Keratinocyte (primary cell): ENCODE data around the gene NACAD.

Experiments
- CTCF ChIP-seq, 3 experiments: IDR thresholded peaks in 1 of 3; conservative IDR thresholded peaks in 1 of 3; optimal IDR thresholded peaks in 1 of 3; 2 replicates in 2 of 3; 3 replicates in 1 of 3; pipeline versions ENCODE3 to v1.5.1; 2011; ENCODE audit warnings: low read length in 3 of 3, mild to moderate bottlenecking in 3 of 3, moderate library complexity in 2 of 3, control low read depth in 1 of 3, inconsistent platforms in 1 of 3; ENCODE audit not compliant: insufficient read depth in 2 of 3; ENCODE audit errors: extremely low read depth in 1 of 3
- EZH2 ChIP-seq: IDR thresholded peaks from one replicate; pipeline ENCODE4 v1.6.1; 2012; ENCODE audit warnings: inconsistent platforms, mild to moderate bottlenecking, low read length, moderate library complexity

- no peak for TF ChIP-seq CTCF (optimal IDR thresholded peaks at IDR 0.05 in 1 of 3, IDR thresholded peaks at IDR 0.05 in 1 of 3, conservative IDR thresholded peaks at IDR 0.05 in 1 of 3; ENCODE audit: extremely low read depth in 1 of 3, insufficient read depth in 2 of 3, low read length in 3 of 3)
- TF ChIP-seq EZH2: no peak
These were observed 37.4 kb upstream of the NACAD start for GRCh38 chr7:45126201-45126600.
